ENCODE data around the gene SLC2A9. TPM values are rescaled to one million over a fixed set of nuclear protein-coding genes. Genes with fewer than 3 reads are reported as not detected.

Gene SLC2A9
- total RNA-seq, 1 experiment from 2014 or later, result 1.8 TPM

GRCh38 chr4:9946170-9946569 lies 75.1 kb downstream of the SLC2A9 start:
- no TSS peak for BruUV-seq (replicated peaks)
- DNase-seq, result no peak
- Mint-ChIP-seq H3K9me3 (ENCODE audit: low read depth, unreplicated experiment) (no peaks in the 10 kb centered on the region), H3K27ac (ENCODE audit: unreplicated experiment) (no peak overlapping the region), H3K27me3 (ENCODE audit: unreplicated experiment) (peaks cover 30% of the 10 kb centered on the region), H3K4me1 (ENCODE audit: low read depth, unreplicated experiment) (no peaks in the 10 kb centered on the region), H3K36me3 (ENCODE audit: insufficient read depth, unreplicated experiment) (no peaks in the 10 kb centered on the region), H3K4me3 (ENCODE audit: low read depth, unreplicated experiment) (no peak overlapping the region)
- intact Hi-C loops (cut with micrococcal nuclease; ENCODE audit: unreplicated experiment), result no loop called here
- CTCF ChIA-PET, result no interaction called here
- TF ChIP-seq, protein P1, sequence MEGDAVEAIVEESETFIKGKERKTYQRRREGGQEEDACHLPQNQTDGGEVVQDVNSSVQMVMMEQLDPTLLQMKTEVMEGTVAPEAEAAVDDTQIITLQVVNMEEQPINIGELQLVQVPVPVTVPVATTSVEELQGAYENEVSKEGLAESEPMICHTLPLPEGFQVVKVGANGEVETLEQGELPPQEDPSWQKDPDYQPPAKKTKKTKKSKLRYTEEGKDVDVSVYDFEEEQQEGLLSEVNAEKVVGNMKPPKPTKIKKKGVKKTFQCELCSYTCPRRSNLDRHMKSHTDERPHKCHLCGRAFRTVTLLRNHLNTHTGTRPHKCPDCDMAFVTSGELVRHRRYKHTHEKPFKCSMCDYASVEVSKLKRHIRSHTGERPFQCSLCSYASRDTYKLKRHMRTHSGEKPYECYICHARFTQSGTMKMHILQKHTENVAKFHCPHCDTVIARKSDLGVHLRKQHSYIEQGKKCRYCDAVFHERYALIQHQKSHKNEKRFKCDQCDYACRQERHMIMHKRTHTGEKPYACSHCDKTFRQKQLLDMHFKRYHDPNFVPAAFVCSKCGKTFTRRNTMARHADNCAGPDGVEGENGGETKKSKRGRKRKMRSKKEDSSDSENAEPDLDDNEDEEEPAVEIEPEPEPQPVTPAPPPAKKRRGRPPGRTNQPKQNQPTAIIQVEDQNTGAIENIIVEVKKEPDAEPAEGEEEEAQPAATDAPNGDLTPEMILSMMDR (IDR thresholded peaks at IDR 0.05; ENCODE audit: unreplicated experiment), result no peak

DNA sequence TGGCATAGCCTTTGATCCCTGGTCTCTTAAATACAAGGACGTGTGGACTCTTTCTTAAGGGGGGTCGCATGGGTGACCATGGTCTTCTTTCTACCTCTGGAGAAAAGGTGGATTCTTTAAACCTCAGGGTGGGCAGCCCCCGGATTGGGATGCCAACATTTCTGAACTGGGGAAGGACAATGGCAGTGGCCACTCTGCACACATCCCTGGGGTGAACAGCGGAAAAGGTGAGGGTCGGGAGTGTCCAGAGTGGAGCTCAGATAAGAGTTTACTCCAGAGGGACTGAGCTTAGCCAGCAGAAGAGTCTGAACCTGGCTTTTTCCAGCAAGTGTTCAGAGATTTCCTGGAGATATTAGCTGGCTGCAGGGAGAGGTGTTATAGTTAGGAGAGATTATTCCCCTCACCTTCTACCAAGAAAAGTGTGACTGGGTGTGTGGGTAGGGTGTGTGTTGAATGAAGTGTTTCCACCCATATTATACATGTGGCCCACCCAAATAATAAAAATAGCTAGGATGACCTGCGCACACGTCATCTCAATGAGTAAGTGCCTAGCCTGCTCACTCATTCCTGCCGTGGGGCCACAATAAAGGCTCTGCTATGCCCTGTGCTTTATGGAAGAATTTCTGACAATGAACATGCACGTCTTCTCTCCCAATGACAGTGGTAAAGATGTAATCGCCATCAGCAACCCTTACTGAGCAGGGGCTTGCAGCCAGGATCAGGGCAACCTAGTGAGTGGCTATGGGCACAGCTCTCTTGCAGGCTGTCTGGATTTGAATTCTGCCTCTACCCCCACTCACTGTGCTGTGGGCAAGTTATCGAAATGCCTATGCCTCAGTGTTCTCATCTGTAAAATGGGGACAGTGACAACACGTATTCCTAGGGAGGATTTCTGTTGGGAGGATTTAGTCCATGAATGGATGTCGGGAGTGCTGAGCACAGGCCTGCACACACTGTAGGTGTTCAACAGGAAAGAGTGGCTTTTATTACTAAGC lies 76.6 kb downstream of the SLC2A9 start:
- intact Hi-C loops (cut with micrococcal nuclease; ENCODE audit: unreplicated experiment), result no loop called here

GRCh38 chr4:9943761-9944160 lies 77.5 kb downstream of the SLC2A9 start:
- CTCF ChIA-PET, result no interaction called here
- TF ChIP-seq, protein P1 (IDR thresholded peaks at IDR 0.05; ENCODE audit: unreplicated experiment), result no peak
- intact Hi-C loops (cut with micrococcal nuclease; ENCODE audit: unreplicated experiment), result no loop called here
- Mint-ChIP-seq H3K4me3 (ENCODE audit: low read depth, unreplicated experiment) (no peak overlapping the region), H3K9me3 (ENCODE audit: low read depth, unreplicated experiment) (no peaks in the 10 kb centered on the region), H3K27me3 (ENCODE audit: unreplicated experiment) (peaks cover 21% of the 10 kb centered on the region), H3K36me3 (ENCODE audit: insufficient read depth, unreplicated experiment) (no peaks in the 10 kb centered on the region), H3K4me1 (ENCODE audit: low read depth, unreplicated experiment) (no peaks in the 10 kb centered on the region), H3K27ac (ENCODE audit: unreplicated experiment) (no peak overlapping the region)
- DNase-seq, result no peak
- BruUV-seq (replicated peaks), result no TSS peak

More for the DNA sequence above, 76.6 kb downstream of the SLC2A9 start:
- TF ChIP-seq, protein P1 (IDR thresholded peaks at IDR 0.05; ENCODE audit: unreplicated experiment), result no peak
- Mint-ChIP-seq H3K36me3 (ENCODE audit: insufficient read depth, unreplicated experiment) (no peaks in the 10 kb centered on the region), H3K27me3 (ENCODE audit: unreplicated experiment) (peaks cover 30% of the 10 kb centered on the region), H3K4me3 (ENCODE audit: low read depth, unreplicated experiment) (no peak overlapping the region), H3K27ac (ENCODE audit: unreplicated experiment) (no peak overlapping the region), H3K9me3 (ENCODE audit: low read depth, unreplicated experiment) (no peaks in the 10 kb centered on the region), H3K4me1 (ENCODE audit: low read depth, unreplicated experiment) (no peaks in the 10 kb centered on the region)
- DNase-seq, result no peak
- no TSS peak for BruUV-seq (replicated peaks)
- CTCF ChIA-PET, result no interaction called here

DNA sequence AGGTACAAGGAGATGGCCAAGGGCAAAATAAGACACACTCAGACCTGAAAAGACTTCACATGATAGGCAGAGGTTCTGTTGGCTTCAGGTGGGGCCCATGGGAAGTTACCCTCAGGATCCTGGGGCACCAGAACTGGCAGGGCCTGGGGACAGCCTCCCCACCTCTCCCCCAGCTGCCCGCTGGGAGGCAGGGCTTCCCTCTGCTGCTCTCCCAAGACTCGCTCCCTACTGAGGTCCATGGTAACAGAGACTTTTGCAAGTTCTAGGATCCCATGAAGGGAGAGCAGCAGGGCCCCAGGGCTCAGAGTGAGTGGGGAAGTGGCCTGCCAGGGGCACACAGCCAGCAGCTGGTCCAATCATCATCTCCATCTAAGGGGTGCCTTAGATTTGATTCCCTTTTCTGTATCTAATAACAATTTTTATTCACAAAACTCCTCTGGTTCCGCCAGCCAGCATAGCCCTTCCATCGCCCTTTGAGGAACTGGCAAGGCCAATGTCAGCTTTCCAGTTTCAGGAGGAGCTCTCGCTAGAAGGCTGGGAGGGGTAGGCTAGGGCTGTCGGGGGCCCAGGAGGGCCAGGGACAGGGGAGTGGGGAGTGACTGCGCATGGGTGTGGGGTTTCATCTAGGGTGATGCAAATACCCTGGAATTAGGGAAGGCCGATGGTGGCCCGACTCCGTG lies 78.2 kb downstream of the SLC2A9 start:
- DNase-seq, result no peak
- CTCF ChIA-PET, result no interaction called here
- H3K9me3 Mint-ChIP-seq (ENCODE audit: low read depth, unreplicated experiment), result no peaks in the 10 kb centered on the region

More for the DNA sequence above, 78.2 kb downstream of the SLC2A9 start:
- no peaks in the 10 kb centered on the region for H3K36me3 Mint-ChIP-seq (ENCODE audit: insufficient read depth, unreplicated experiment)
- H3K27ac Mint-ChIP-seq (ENCODE audit: unreplicated experiment), result no peak overlapping the region
- no peak overlapping the region for H3K4me3 Mint-ChIP-seq (ENCODE audit: low read depth, unreplicated experiment)
- no TSS peak for BruUV-seq (replicated peaks)
- peaks cover 14% of the 10 kb centered on the region for H3K27me3 Mint-ChIP-seq (ENCODE audit: unreplicated experiment)
- TF ChIP-seq, protein P1 (IDR thresholded peaks at IDR 0.05; ENCODE audit: unreplicated experiment), result no peak
- no peaks in the 10 kb centered on the region for H3K4me1 Mint-ChIP-seq (ENCODE audit: low read depth, unreplicated experiment)
- intact Hi-C loops (cut with micrococcal nuclease; ENCODE audit: unreplicated experiment), result no loop called here

Measured in Calu3 (cell line).